Endothelial cell of hepatic sinusoid (primary cell): ENCODE measurements around the gene FAM83B.
"Not testable (repeated sequence)": the region's sequence is repeated elsewhere in the genome, so short reads cannot be mapped to it uniquely, and the experiment has no call there.

Experiments
- in situ Hi-C: cut with HindIII; loops from 2 replicates; pipeline ENCODE4 v1.10.0; 2017; ENCODE audit warnings: low sequenced_read_pairs

Gene FAM83B

GRCh38 chr6:54970337-54970736 is 123.8 kb downstream of the FAM83B start:
- in situ Hi-C loops: no loop called here

- in situ Hi-C loops: no loop called here
These were observed 125.3 kb downstream of the FAM83B start for GRCh38 chr6:54971825-54972224.

- in situ Hi-C loops: not testable (repeated sequence)
These were observed 132.6 kb downstream of the FAM83B start for GRCh38 chr6:54979161-54979560.

GRCh38 chr6:54980511-54981275 is 134.1 kb downstream of the FAM83B start:
- in situ Hi-C loops: no loop called here

GRCh38 chr6:54981276-54981609 is 134.7 kb downstream of the FAM83B start:
- in situ Hi-C loops: no loop called here

GRCh38 chr6:54981647-54982046 is 135.1 kb downstream of the FAM83B start:
- in situ Hi-C loops: no loop called here

- in situ Hi-C loops: no loop called here
These were observed 141.2 kb downstream of the FAM83B start for GRCh38 chr6:54987633-54988290.

- in situ Hi-C loops: no loop called here
These were observed 142.0 kb downstream of the FAM83B start for GRCh38 chr6:54988576-54988975.

- in situ Hi-C loops: no loop called here
These were observed 143.4 kb downstream of the FAM83B start for GRCh38 chr6:54990001-54990400.
